ENCODE data around the gene SEC14L5. TPM values are rescaled to one million over a fixed set of nuclear protein-coding genes. Genes with fewer than 3 reads are reported as not detected.
"Not testable (repeated sequence)": the region's sequence is repeated elsewhere in the genome, so short reads cannot be mapped to it uniquely, and the experiment has no call there.

SEC14L5 gene
- total RNA-seq, 1 donor from 2014 or later, result 1.2 TPM

- no peak for ATAC-seq
Observed at GRCh38 chr16:4954714-4955113, 3.4 kb upstream of the SEC14L5 start.

DNA sequence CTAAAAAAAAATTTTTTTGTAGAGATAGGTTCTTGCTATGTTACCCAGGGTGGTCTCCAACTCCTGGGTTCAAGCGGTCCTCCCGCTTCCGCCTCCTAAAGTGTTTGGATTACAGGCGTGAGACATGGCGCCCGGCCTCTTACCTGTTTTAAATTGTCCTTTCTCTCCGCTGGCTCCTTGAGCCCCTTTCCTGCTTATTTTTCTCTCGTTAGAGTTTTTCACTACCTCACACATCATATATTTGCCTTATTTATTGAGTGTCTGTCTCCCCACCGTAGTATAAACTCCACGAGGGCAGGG lies 760 bp upstream of the SEC14L5 start:
- ATAC-seq, result no peak

- ATAC-seq, result no peak
Observed at GRCh38 chr16:4958510-4959438, 644 bp downstream of the SEC14L5 start.

GRCh38 chr16:4960579-4960978 lies 2.4 kb downstream of the SEC14L5 start:
- ATAC-seq, result no peak

DNA sequence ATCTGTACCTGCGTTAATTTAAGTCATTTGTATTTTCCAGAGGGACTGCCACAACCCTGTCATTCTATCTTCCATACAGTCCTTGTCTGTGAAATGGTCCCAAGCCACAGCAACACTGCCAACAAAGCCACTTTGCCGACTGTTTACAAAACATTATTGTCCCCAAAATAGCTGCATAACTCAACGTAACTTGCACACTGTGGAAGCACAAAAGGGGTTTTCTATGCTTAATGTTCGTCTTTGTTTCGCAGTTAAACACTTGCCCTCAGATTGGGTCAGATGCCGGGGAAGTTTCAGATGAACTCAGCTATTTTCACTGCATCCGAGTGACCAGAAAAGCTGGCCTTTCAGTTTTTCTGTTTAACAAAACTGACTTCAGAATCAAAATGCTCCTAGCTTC lies 4.6 kb downstream of the SEC14L5 start:
- ATAC-seq, result no peak

GRCh38 chr16:4963527-4963926 lies 5.4 kb downstream of the SEC14L5 start:
- not testable (repeated sequence) for ATAC-seq

DNA sequence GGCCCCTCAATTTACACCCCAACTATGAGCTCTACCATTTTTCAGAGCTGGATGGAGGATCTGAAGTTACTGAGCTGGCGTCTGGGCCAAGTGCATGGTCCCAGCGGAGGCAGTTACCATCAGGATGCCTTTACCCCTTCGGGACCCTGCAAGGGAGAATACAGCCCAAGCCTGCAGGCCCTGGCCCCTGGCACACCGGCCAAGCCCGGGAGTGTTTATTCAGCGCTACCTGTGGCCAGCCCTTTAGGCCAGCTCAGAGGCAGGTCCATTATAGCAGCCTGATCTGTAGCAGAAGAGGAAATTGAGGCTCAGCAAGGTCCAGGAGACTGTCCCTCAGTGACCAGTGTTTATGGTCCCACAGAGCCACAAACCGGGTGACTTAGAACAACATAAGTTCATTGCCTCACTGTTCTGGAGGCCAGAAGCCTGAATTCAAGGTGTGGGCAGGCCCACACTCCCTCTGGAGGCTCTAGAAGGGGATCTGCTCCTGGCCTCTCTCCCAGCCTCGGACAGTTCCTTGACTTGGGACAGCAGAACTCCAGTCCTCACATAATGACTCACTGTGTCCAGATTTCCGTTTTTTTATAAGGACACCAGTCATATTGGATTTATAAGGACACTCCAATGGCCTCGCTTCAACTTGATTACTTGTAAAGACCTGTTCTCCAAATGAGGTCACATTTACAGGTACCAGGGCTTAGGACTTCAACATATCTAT lies 8.8 kb downstream of the SEC14L5 start:
- no peak for ATAC-seq

- ATAC-seq, result not testable (repeated sequence)
Observed at GRCh38 chr16:4968278-4968677, 10.1 kb downstream of the SEC14L5 start.

GRCh38 chr16:4968879-4969483 lies 10.9 kb downstream of the SEC14L5 start:
- ATAC-seq, result no peak

- no peak for ATAC-seq
Observed at GRCh38 chr16:4970010-4970409, 11.9 kb downstream of the SEC14L5 start.

DNA sequence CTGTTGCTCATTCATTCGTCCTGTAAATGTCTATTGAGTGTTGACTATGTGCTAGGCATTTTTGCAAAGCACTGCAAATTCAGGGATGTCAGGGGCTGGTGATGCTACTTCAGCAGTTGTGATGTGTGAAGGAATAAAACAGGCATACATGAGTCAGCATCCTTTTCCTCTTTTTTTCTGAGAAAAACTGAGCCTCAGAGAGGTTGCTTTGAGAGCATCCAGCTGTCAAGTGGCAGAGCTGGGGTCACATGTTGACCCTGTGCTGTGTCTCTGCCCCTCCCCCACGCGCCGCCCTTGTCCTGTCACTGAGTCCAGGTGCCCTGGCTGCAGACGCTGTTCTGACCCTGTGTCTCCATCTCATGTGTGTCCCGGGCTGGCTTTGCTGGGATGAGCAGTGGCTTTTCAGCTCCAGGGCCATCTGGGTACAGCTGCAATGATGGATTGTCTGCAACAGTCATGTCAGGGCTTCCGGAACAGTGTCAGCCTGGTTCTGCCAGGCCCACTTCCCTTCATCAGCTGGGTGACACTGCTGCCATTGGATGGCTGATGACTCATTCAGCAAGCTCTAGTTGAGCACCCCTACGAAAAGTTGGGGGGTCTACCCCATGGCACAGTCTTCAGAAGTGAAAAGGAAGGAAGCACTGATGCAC lies 14.9 kb downstream of the SEC14L5 start:
- no peak for ATAC-seq

GRCh38 chr16:4976079-4976478 lies 17.9 kb downstream of the SEC14L5 start:
- no peak for ATAC-seq

DNA sequence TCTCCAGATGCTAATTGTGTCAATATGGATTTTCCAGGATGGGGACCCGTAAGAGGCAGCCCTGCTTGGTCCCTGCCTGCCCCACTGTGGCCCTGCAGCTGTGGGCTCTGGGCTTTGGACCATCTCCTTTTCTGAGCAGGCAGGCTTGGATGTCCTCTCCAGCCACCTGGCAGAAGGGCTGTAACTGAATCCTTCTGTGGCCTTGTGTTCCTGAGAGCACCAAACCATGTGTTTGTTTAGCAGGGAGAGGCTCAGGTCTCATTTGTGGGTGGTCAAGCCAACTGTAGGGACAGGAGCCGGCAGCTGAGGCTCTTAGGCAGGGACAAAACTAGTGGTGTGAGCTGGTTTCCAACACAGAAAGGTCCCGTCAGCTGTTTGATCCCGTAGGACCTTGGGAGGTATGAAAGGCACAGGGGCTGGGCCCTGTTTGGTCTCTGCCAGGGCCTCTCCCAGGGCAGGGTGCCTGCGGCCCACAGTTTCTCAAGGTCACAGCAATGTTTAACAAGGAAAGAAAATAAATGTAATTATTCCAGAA lies 18.5 kb downstream of the SEC14L5 start:
- no peak for ATAC-seq

- ATAC-seq, result no peak
Observed at GRCh38 chr16:4979164-4979563, 21.0 kb downstream of the SEC14L5 start.

DNA sequence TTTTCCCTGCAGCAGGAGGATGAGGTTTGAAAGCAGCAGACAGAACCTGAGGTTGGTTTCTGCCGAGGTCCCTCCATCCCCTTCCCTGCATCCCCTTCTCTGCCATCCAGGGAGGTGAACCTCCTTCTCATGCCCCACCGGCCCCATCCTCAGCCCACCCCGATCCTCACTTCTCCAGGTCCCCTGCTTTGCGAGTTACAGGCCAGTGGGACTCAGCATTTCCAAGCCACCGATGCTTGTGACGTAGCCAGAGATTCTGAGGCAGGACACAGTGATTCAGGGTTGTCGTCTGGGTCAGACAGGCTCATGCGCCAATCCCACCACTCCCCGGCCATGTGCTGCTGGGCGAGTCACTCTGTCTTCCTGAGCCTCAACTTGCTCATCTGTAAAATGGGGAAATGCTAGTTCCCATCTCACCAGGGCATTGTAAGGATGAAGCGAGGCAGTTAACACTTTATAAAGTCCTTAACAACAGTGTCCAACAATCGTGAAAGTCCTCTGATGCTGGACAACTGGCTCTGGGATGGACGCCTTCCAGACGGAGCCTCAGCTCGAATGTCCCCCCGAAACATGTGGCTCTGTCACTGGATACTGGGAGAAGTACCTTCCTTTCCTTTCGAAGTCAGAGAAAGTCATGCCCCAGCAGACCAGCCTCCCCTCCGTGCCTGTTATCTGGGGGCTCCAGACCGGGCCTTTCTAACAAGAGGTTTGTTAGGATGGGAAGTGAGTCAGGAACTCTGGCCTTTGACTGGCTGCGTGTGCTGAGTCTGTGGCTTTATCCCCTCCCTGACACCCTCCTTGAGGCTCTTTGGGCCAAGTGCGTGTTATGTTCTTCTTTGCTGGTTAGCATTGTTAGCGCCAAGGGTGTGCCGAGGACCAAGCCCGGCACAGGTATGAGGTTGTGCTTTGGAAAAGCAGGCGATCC lies 21.9 kb downstream of the SEC14L5 start:
- no peak for ATAC-seq

DNA sequence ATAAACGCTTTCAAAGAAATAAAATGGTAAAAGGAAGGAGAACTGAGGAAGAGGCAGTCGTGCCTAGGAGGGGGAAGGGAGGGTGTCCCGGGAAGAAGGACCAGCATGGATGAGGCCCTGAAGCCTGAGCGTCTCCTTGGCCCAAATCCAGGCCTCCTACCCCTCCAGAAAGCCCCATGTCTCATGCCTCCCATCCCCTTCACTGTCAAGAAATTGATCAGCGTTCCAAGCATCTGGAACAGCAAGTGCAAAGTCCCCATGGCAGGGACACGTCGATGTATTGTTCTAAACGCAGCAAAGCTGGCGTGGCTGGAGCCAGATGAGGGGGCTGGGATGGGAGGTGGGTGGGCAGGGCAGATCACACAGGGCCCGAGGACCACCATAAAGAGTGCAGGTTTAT lies 22.6 kb downstream of the SEC14L5 start:
- no peak for ATAC-seq

DNA sequence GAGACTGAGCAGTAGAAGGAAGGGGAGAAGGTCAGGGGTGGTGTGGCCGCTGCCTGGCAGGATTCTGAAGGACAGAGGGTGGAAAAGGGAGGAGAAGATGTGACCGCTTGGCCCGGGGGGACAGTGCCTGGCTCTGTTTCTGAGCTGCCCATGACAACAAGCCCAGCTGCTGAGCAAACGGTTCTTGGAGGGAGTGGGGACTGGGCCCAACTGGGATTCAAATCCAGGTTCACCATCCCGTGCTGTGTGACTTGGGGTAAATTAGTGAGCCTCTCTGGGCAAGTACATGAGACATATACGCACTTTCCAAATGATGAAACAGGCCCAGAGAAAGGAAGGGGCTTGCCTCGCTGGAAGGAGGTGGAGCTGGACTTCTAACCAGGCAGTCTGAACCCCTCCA lies 23.3 kb downstream of the SEC14L5 start:
- no peak for ATAC-seq

- no peak for ATAC-seq
Observed at GRCh38 chr16:4982056-4982867, 24.1 kb downstream of the SEC14L5 start.

DNA sequence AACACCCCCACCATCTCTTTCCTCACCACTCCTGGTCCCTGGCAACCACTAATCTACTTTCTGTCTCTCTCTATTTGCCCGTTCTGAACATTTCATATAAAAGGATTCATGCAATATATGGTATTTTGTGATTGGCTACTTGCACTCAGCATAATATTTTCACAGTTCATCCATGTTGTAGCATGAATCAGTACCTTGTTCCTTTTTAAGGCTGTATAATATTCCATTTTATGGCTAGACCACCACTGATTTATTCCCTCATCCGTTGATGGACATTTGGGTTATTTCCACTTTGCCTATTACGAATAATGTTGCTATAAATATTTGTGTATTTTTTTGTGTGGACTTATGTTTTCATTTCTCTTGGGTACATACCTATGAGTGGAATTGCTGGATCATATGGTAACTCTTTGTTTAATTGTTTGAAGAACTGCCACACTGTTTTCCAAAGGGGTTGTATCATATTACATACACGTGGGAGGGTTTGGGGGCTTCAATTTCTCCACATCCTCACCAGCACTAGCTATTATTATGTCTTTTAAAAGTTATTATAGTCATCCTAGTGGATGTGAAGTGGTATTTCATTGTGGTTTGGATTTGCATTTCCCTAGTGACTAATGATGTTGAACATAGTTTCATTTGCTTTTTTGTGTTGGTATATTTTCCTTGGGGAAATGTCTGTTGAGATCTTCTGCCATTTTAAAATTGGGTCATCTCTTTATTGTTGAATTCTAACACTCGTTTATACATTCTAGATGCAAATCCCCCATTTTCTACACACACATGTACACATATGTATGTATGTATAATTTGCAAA lies 26.3 kb downstream of the SEC14L5 start:
- ATAC-seq, result no peak

GRCh38 chr16:4987250-4987579 lies 29.1 kb downstream of the SEC14L5 start:
- no peak for ATAC-seq
